Measurements from ENCODE around the gene MEIS1.

Gene MEIS1

DNA sequence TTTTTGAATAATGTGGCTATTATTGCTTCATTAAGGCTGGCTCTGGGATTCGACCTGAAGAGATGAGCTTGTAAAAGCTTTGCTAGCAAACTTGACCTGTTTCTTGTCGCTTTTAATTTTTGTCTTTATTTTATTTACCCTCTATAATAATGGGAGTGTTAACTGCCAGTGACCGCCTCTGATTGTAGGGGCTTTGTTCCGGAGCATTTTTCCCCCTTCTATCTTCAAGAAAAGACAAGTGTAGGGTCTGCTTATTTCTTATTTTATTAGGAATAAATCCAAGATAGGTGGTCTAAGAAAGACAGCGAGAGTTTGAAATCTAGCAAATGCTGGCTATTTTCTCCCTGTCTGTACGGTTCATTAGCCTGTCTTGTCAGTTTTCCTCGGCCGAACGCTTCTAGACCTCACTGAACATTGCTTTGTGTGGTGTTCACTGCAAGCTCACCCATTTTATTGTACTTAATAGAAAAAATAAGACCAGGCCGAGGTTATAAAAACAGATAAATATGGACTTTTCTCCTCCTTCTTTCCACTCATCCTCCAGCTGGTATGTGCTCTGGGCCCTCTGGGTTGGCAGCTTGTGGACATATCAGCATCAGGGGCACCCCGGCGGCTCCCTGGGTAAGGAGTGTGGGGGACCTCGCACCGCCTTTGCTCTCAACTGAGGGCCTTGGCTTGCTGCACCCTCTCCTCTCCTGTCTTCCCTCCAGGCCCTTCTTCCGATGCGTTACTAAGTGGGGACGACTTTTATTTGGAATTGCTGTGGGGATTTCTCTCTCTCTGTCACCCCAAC lies 8.5 kb downstream of the MEIS1 start:
- ChIA-PET CTCF (interaction anchor here (0.6 to 1.1 kb wide), 2 partner anchors 21 to 131 kb away, joined by 3 read pairs; no protein-coding TSS in a partner anchor), POLR2A (no interaction called here)
- H3K4me3 ChIP-seq (ENCODE audit: low read depth, low read length): no peak overlapping the region
- no peak overlapping the region for H3K27ac ChIP-seq (ENCODE audit: extremely low read depth, low read depth, low read length)
- no peaks in the 10 kb centered on the region for H3K4me1 ChIP-seq (ENCODE audit: control insufficient read depth, insufficient read depth, low read length)
- H3K36me3 ChIP-seq (ENCODE audit: control insufficient read depth in 2 of 2, insufficient read depth in 1 of 2, low read length in 2 of 2): peaks cover 14 to 62% of the 10 kb centered on the region in 2 experiments
- TF ChIP-seq ZNF24 (tag by site-specific recombination; IDR thresholded peaks at IDR 0.05) (no peak), ZNF626 (tag by site-specific recombination; IDR thresholded peaks at IDR 0.05) (no peak), ZEB2 (tag by site-specific recombination; IDR thresholded peaks at IDR 0.05) (no peak), KLF1 (tag by site-specific recombination; IDR thresholded peaks at IDR 0.05) (no peak), ZNF221 (tag by site-specific recombination; IDR thresholded peaks at IDR 0.05; ENCODE audit: borderline replicate concordance) (no peak), ZNF248 (tag by site-specific recombination; IDR thresholded peaks at IDR 0.05) (no peak)
- TF ChIP-seq, protein P1, sequence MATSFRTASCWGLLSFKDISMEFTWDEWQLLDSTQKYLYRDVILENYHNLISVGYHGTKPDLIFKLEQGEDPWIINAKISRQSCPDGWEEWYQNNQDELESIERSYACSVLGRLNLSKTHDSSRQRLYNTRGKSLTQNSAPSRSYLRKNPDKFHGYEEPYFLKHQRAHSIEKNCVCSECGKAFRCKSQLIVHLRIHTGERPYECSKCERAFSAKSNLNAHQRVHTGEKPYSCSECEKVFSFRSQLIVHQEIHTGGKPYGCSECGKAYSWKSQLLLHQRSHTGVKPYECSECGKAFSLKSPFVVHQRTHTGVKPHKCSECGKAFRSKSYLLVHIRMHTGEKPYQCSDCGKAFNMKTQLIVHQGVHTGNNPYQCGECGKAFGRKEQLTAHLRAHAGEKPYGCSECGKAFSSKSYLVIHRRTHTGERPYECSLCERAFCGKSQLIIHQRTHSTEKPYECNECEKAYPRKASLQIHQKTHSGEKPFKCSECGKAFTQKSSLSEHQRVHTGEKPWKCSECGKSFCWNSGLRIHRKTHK (tag by site-specific recombination; IDR thresholded peaks at IDR 0.05): no peak
- no peaks in the 10 kb centered on the region for H3K9me3 ChIP-seq (ENCODE audit: control insufficient read depth, insufficient read depth, low read depth, low read length)

DNA sequence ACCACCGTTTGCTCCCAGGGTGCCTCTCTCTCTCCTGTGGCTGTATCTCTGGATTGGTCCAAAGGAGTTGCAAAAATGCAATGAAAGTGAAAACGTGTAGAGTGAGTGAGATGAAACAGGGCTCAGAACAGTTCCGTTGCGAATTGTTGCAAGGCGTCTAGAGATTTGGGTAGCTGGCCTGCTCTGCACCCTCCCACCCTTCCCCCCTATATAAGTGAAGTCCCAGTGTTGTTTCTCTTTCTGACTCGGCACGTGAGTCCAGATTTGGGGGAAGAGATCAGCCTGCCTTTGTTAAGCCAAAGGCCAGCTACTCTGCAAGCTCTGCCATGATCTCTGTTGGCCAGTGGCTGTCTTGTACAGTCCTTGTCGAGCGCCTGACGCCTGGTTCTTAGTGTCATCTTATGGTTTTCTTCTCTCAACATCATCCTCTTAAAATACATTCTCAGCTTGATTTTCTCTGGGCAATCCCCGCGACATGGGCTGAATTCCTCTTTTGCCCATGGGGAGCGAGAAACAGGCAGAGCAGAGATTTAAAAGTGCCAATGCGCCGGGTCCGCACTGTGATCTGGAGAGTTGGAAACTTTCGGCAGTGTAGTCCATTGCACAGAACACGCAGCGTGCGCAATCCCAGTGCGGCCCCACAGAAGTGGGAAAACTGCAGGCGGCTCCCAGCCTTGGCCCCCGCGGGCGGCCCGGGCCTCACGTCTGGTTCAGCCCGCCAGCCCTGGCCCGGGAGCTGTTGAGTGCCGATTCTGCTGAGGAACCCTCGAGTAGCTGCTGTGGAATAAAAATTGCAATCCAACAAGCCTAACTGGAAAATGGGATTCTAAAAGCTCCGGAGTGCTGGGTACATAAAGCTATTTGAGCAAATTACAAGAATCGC lies 9.3 kb downstream of the MEIS1 start:
- no peak for TF ChIP-seq ZNF654 (tag by site-specific recombination; IDR thresholded peaks at IDR 0.05; ENCODE audit: low read depth)
- TF ChIP-seq ZNF175 (tag by site-specific recombination; IDR thresholded peaks at IDR 0.05): no peak
- TF ChIP-seq, protein P2, sequence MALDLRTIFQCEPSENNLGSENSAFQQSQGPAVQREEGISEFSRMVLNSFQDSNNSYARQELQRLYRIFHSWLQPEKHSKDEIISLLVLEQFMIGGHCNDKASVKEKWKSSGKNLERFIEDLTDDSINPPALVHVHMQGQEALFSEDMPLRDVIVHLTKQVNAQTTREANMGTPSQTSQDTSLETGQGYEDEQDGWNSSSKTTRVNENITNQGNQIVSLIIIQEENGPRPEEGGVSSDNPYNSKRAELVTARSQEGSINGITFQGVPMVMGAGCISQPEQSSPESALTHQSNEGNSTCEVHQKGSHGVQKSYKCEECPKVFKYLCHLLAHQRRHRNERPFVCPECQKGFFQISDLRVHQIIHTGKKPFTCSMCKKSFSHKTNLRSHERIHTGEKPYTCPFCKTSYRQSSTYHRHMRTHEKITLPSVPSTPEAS (tag by site-specific recombination; IDR thresholded peaks at IDR 0.05): no peak
- TF ChIP-seq FEZF1 (tag by site-specific recombination; IDR thresholded peaks at IDR 0.05): no peak
- no peak for TF ChIP-seq ZNF133 (tag by site-specific recombination; IDR thresholded peaks at IDR 0.05)
- TF ChIP-seq ZNF48 (tag by site-specific recombination; IDR thresholded peaks at IDR 0.05): no peak
- TF ChIP-seq, protein P3, sequence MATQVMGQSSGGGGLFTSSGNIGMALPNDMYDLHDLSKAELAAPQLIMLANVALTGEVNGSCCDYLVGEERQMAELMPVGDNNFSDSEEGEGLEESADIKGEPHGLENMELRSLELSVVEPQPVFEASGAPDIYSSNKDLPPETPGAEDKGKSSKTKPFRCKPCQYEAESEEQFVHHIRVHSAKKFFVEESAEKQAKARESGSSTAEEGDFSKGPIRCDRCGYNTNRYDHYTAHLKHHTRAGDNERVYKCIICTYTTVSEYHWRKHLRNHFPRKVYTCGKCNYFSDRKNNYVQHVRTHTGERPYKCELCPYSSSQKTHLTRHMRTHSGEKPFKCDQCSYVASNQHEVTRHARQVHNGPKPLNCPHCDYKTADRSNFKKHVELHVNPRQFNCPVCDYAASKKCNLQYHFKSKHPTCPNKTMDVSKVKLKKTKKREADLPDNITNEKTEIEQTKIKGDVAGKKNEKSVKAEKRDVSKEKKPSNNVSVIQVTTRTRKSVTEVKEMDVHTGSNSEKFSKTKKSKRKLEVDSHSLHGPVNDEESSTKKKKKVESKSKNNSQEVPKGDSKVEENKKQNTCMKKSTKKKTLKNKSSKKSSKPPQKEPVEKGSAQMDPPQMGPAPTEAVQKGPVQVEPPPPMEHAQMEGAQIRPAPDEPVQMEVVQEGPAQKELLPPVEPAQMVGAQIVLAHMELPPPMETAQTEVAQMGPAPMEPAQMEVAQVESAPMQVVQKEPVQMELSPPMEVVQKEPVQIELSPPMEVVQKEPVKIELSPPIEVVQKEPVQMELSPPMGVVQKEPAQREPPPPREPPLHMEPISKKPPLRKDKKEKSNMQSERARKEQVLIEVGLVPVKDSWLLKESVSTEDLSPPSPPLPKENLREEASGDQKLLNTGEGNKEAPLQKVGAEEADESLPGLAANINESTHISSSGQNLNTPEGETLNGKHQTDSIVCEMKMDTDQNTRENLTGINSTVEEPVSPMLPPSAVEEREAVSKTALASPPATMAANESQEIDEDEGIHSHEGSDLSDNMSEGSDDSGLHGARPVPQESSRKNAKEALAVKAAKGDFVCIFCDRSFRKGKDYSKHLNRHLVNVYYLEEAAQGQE (tag by site-specific recombination; IDR thresholded peaks at IDR 0.05): no peak
- TF ChIP-seq ZNF830 (tag by site-specific recombination; IDR thresholded peaks at IDR 0.05; ENCODE audit: low read depth): no peak
- no peak for TF ChIP-seq YY2 (tag by site-specific recombination; IDR thresholded peaks at IDR 0.05)
- TF ChIP-seq ZNF558 (tag by site-specific recombination; IDR thresholded peaks at IDR 0.05): no peak
- TF ChIP-seq, protein P4, sequence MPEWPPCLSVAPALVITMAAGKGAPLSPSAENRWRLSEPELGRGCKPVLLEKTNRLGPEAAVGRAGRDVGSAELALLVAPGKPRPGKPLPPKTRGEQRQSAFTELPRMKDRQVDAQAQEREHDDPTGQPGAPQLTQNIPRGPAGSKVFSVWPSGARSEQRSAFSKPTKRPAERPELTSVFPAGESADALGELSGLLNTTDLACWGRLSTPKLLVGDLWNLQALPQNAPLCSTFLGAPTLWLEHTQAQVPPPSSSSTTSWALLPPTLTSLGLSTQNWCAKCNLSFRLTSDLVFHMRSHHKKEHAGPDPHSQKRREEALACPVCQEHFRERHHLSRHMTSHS (tag by site-specific recombination; IDR thresholded peaks at IDR 0.05): no peak
- TF ChIP-seq ZNF514 (tag by site-specific recombination; IDR thresholded peaks at IDR 0.05): no peak
- TF ChIP-seq PRDM1 (tag by site-specific recombination; IDR thresholded peaks at IDR 0.05): no peak
- TF ChIP-seq ZNF626 (tag by site-specific recombination; IDR thresholded peaks at IDR 0.05): no peak
- TF ChIP-seq, protein P5, sequence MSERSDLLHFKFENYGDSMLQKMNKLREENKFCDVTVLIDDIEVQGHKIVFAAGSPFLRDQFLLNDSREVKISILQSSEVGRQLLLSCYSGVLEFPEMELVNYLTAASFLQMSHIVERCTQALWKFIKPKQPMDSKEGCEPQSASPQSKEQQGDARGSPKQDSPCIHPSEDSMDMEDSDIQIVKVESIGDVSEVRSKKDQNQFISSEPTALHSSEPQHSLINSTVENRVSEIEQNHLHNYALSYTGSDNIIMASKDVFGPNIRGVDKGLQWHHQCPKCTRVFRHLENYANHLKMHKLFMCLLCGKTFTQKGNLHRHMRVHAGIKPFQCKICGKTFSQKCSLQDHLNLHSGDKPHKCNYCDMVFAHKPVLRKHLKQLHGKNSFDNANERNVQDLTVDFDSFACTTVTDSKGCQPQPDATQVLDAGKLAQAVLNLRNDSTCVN (tag by site-specific recombination; optimal IDR thresholded peaks at IDR 0.05): no peak
- CTCF ChIA-PET: interaction anchor here (1.1 kb wide), 1 partner anchor 20 kb away, joined by 3 read pairs; no protein-coding TSS in a partner anchor
- Histone ChIP-seq H3K27ac (ENCODE audit: extremely low read depth, low read depth, low read length) (no peak overlapping the region), H3K4me3 (ENCODE audit: low read depth, low read length) (no peak overlapping the region), H3K9me3 (ENCODE audit: control insufficient read depth, insufficient read depth, low read depth, low read length) (no peaks in the 10 kb centered on the region), H3K36me3 (ENCODE audit: control insufficient read depth in 2 of 2, insufficient read depth in 1 of 2, low read length in 2 of 2) (peaks cover 14 to 57% of the 10 kb centered on the region in 2 experiments), H3K4me1 (ENCODE audit: control insufficient read depth, insufficient read depth, low read length) (no peaks in the 10 kb centered on the region)
- POLR2A ChIA-PET: no interaction called here

Data from HEK293 (cell line).